HCT116 (cell line): ENCODE measurements around the gene DSTYK. TPM values are rescaled to one million over a fixed set of nuclear protein-coding genes. Genes with fewer than 3 reads are reported as not detected.

Source experiments
- ATAC-seq: fragments of 200-7000 bp; cut with Tn5 transposase; 2 replicates; pipeline ENCODE4 v1.9.1; 2020; ENCODE audit warnings: mild to moderate bottlenecking, moderate library complexity
- BruUV-seq: library from RNA; stranded (reverse); fragments of 400-500 nt; replicated peaks from 2 replicates; lab custom pipeline; 2021; lab: Mats Ljungman, UMichigan
- CTCF ChIA-PET: fragments of 300-600 bp; sonication (Branson Sonifier 250); formaldehyde crosslinking; loops from one replicate; lab custom pipeline; 2021; ENCODE audit warnings: antibody characterized with exemption; lab: Charles Lee
- POLR2A ChIA-PET: fragments of 300-600, 350-600 bp; sonication (Branson Sonifier 250); formaldehyde crosslinking; loops from one replicate; lab custom pipeline; 2021; ENCODE audit warnings: antibody characterized with exemption; lab: Charles Lee
- RAD21 ChIA-PET, 2 experiments: fragments of 300-600 bp; sonication (Branson Sonifier 250); formaldehyde crosslinking; loops; one replicate each; lab custom pipeline; 2023; ENCODE audit warnings: low total read pairs in 2 of 2; ENCODE audit not compliant: uncharacterized antibody in 2 of 2, unreplicated experiment in 2 of 2, low non-redundant PET in 1 of 2; lab: Charles Lee
- DNase-seq: peaks from one replicate; pipeline ENCODE4 v3.0.0-alpha.2; 2010; ENCODE audit warnings: low read depth, low spot score
- H2AFZ ChIP-seq: fragments of 200-600 bp; shearing (Covaris generic), sonication (generic); 2 replicates; pipeline ENCODE4 v1.6.1; 2017; ENCODE audit warnings: low read depth, mixed run types, mixed read lengths, antibody characterized with exemption, low read length; ENCODE audit not compliant: poor library complexity, severe bottlenecking
- H3K27ac ChIP-seq: 2 replicates; pipeline ENCODE4 v1.5.1; 2012; ENCODE audit warnings: low read depth, low read length
- H3K27me3 ChIP-seq: fragments of 200-600 bp; sonication (generic); 2 replicates; pipeline ENCODE4 v1.6.1; 2016; ENCODE audit warnings: mixed run types, low read length, mixed read lengths; ENCODE audit not compliant: insufficient read depth
- H3K36me3 ChIP-seq, 2 experiments: fragments of 200-500 bp in 1 of 2; fragments of 200-600 bp in 1 of 2; sonication (Bioruptor generic) in 1 of 2; sonication (generic) in 1 of 2; 2 replicates each; pipeline versions ENCODE4 v1.5.1 to v1.6.1; 2014 to 2016; ENCODE audit warnings: low read length in 2 of 2, inconsistent platforms in 1 of 2, mixed read lengths in 1 of 2, mixed run types in 1 of 2; ENCODE audit not compliant: insufficient read depth in 2 of 2, control insufficient read depth in 1 of 2
- H3K4me1 ChIP-seq, 2 experiments: fragments of 200-600 bp in 1 of 2; sonication (generic) in 1 of 2; 2 replicates each; pipeline versions ENCODE4 v1.5.1 to v1.6.1; 2012 to 2017; ENCODE audit warnings: low read length in 2 of 2, inconsistent platforms in 1 of 2, mild to moderate bottlenecking in 1 of 2, mixed read lengths in 1 of 2, mixed run types in 1 of 2, moderate library complexity in 1 of 2; ENCODE audit not compliant: insufficient read depth in 2 of 2, control insufficient read depth in 1 of 2
- H3K4me2 ChIP-seq: fragments of 200-600 bp; sonication (generic); 2 replicates; pipeline ENCODE4 v1.6.1; 2017; ENCODE audit warnings: mixed run types, low read length, mixed read lengths
- H3K4me3 ChIP-seq, 2 experiments: fragments of 200-600 bp in 1 of 2; sonication (generic) in 1 of 2; replicated peaks in 1 of 2; 2 replicates each; pipeline ENCODE4 v1.5.1; 2011 to 2016; ENCODE audit warnings: low read length in 2 of 2, control low read depth in 1 of 2, low read depth in 1 of 2, mild to moderate bottlenecking in 1 of 2, mixed read lengths in 1 of 2, mixed run types in 1 of 2
- H3K79me2 ChIP-seq: fragments of 200-600 bp; sonication (generic); 2 replicates; pipeline ENCODE4 v1.6.1; 2017; ENCODE audit warnings: mild to moderate bottlenecking, mixed run types, low read length, moderate library complexity, mixed read lengths; ENCODE audit not compliant: insufficient read depth
- H3K9ac ChIP-seq: fragments of 200-600 bp; sonication (generic); 2 replicates; pipeline ENCODE4 v1.6.1; 2016; ENCODE audit warnings: low read length, mixed read lengths
- H3K9me2 ChIP-seq: fragments of 200-600 bp; sonication (generic), shearing (Covaris generic); 2 replicates; pipeline ENCODE4 v1.6.1; 2017; ENCODE audit warnings: mixed run types, mild to moderate bottlenecking, moderate library complexity; ENCODE audit not compliant: insufficient read depth
- H3K9me3 ChIP-seq, 2 experiments: fragments of 200-500 bp in 1 of 2; fragments of 200-600 bp in 1 of 2; sonication (Bioruptor generic) in 1 of 2; sonication (generic) in 1 of 2; 2 replicates each; pipeline ENCODE4 v1.6.1; 2014 to 2017; ENCODE audit warnings: low read length in 2 of 2, mixed read lengths in 2 of 2, inconsistent platforms in 1 of 2, low read depth in 1 of 2, mild to moderate bottlenecking in 1 of 2, mixed run types in 1 of 2, moderate library complexity in 1 of 2; ENCODE audit not compliant: control insufficient read depth in 1 of 2, insufficient read depth in 1 of 2
- H4K20me1 ChIP-seq: fragments of 200-600 bp; sonication (generic), shearing (Covaris generic); 2 replicates; pipeline ENCODE4 v1.6.1; 2017; ENCODE audit warnings: mixed run types, mild to moderate bottlenecking, moderate library complexity; ENCODE audit not compliant: insufficient read depth
- CBX3 ChIP-seq: IDR thresholded peaks from 2 replicates; pipeline ENCODE4 v1.6.1; 2012; ENCODE audit warnings: low read depth
- CTCF ChIP-seq, 3 experiments: fragments of 200-600 bp in 1 of 3; sonication (generic) in 1 of 3; IDR thresholded peaks in 2 of 3; conservative IDR thresholded peaks in 1 of 3; 2 replicates each; pipeline ENCODE4 v1.5.1; 2012 to 2017; ENCODE audit warnings: low read depth in 2 of 3, low read length in 2 of 3, antibody characterized with exemption in 1 of 3, borderline replicate concordance in 1 of 3, control low read depth in 1 of 3, mild to moderate bottlenecking in 1 of 3, mixed read lengths in 1 of 3, mixed run types in 1 of 3, moderate library complexity in 1 of 3; ENCODE audit not compliant: insufficient read depth in 1 of 3
- EGR1 ChIP-seq: IDR thresholded peaks from 2 replicates; pipeline ENCODE4 v1.6.1; 2012; ENCODE audit warnings: low read depth
- ELF1 ChIP-seq: IDR thresholded peaks from 2 replicates; pipeline ENCODE4 v1.6.1; 2012; ENCODE audit warnings: low read depth, borderline replicate concordance
- EZH2phosphoT487 ChIP-seq: fragments of 200-600 bp; IDR thresholded peaks from 2 replicates; pipeline ENCODE4 v1.6.1; 2018; ENCODE audit warnings: antibody characterized with exemption, borderline replicate concordance
- FOSL1 ChIP-seq: IDR thresholded peaks from 2 replicates; pipeline ENCODE4 v1.6.1; 2012; ENCODE audit warnings: low read depth
- JUND ChIP-seq: IDR thresholded peaks from 2 replicates; pipeline ENCODE4 v1.6.1; 2012
- MAX ChIP-seq: IDR thresholded peaks from 2 replicates; pipeline ENCODE4 v1.6.1; 2012
- POLR2A ChIP-seq: IDR thresholded peaks from 2 replicates; pipeline ENCODE4 v1.7.0; 2011; ENCODE audit warnings: borderline replicate concordance; ENCODE audit not compliant: insufficient read depth, insufficient read length; ENCODE audit errors: extremely low read depth
- RAD21 ChIP-seq: IDR thresholded peaks from 2 replicates; pipeline ENCODE4 v1.6.1; 2012; ENCODE audit warnings: low read depth, mild to moderate bottlenecking
- REST ChIP-seq: IDR thresholded peaks from 2 replicates; pipeline ENCODE4 v1.6.1; 2012; ENCODE audit warnings: low read depth
- SIN3A ChIP-seq: IDR thresholded peaks from 2 replicates; pipeline ENCODE4 v1.6.1; 2012; ENCODE audit warnings: low read depth
- SRF ChIP-seq: IDR thresholded peaks from 2 replicates; pipeline ENCODE4 v1.6.1; 2012; ENCODE audit warnings: low read depth
- TCF7L2 ChIP-seq: IDR thresholded peaks from 2 replicates; pipeline ENCODE4 v1.7.0; 2011; ENCODE audit warnings: borderline replicate concordance, inconsistent platforms; ENCODE audit not compliant: insufficient read depth, insufficient read length; ENCODE audit errors: extremely low read depth
- YY1 ChIP-seq: IDR thresholded peaks from 2 replicates; pipeline ENCODE4 v1.6.1; 2011; ENCODE audit warnings: low read length, low read depth, moderate library complexity, mild to moderate bottlenecking; ENCODE audit not compliant: insufficient replicate concordance; ENCODE audit errors: extremely low read depth
- ZBTB33 ChIP-seq: IDR thresholded peaks from 2 replicates; pipeline ENCODE4 v1.6.1; 2011; ENCODE audit warnings: mild to moderate bottlenecking, low read length, moderate library complexity; ENCODE audit not compliant: insufficient replicate concordance; ENCODE audit errors: extremely low read depth
- ZFX ChIP-seq: fragments of 450-650 bp; IDR thresholded peaks from 2 replicates; pipeline ENCODE4 v1.6.1; 2017
- ZNF274 ChIP-seq: fragments of 200-500 bp; sonication (Bioruptor generic); IDR thresholded peaks from 2 replicates; pipeline ENCODE4 v1.6.1; 2014; ENCODE audit warnings: mild to moderate bottlenecking, low read depth, low read length, inconsistent platforms
- intact Hi-C: fragments of 100-400 bp; cut with micrococcal nuclease; formaldehyde crosslinking; loops from 2 replicates; pipeline ENCODE4 v1.10.0; 2022
- total RNA-seq: library from RNA; stranded (reverse); gene quantifications from one replicate; pipeline ENCODE4 v1.2.1, GENCODE V29; 2021; ENCODE audit not compliant: unreplicated experiment

DSTYK gene
- total RNA-seq, 1 experiment from 2014 or later: 6.6 TPM

- TF ChIP-seq RAD21 (no peak), EGR1 (no peak)
Observed at GRCh38 chr1:205144751-205145150, 66.8 kb downstream of the DSTYK start (continued).

GRCh38 chr1:205144046-205144720 lies 67.3 kb downstream of the DSTYK start:
- Histone ChIP-seq H3K79me2 (no peaks in the 10 kb centered on the region), H3K4me1 (peaks cover 2 to 7% of the 10 kb centered on the region in 2 experiments; a peak in 3 of 4 replicates), H3K9me3 (no peaks in the 10 kb centered on the region), H3K27ac (no peak overlapping the region), H3K9me2 (no peaks in the 10 kb centered on the region), H3K4me3 (no peak overlapping the region), H2AFZ (no peak overlapping the region), H3K9ac (no peak overlapping the region), H3K4me2 (peak overlapping the region; percentile 29; the same call in 1 of the 2 replicates), H4K20me1 (no peaks in the 10 kb centered on the region), H3K27me3 (no peaks in the 10 kb centered on the region), H3K36me3 (0 out of 4 replicates have a peak, but pooled peaks cover 0 to 9% of the 10 kb centered on the region in 2 experiments)
- ATAC-seq: no peak
- ChIA-PET RAD21 (no interaction called here), POLR2A (no interaction called here), CTCF (interaction anchor here (1.6 kb wide), 1 partner anchor 155 kb away, joined by 3 read pairs; no protein-coding TSS in a partner anchor)
- DNase-seq: no peak
- BruUV-seq: no TSS peak
- intact Hi-C loops: no loop called here
- TF ChIP-seq TCF7L2 (no peak), SRF (no peak), ZNF274 (no peak), ELF1 (no peak), CTCF (IDR thresholded peaks at IDR 0.05 in 2 of 3, conservative IDR thresholded peaks at IDR 0.05 in 1 of 3; ENCODE audit: borderline replicate concordance in 1 of 3, insufficient read depth in 1 of 3, low read depth in 2 of 3, low read length in 2 of 3) (no peak), SIN3A (no peak), FOSL1 (no peak), JUND (no peak), YY1 (no peak), REST (no peak), POLR2A (no peak), CBX3 (no peak), EGR1 (no peak), MAX (no peak), EZH2phosphoT487 (no peak), ZFX (no peak), ZBTB33 (no peak)
